K562 (cell line): Measurements from ENCODE around the gene PPM1D. TPM values are rescaled to one million over a fixed set of nuclear protein-coding genes. Genes with fewer than 3 reads are reported as not detected.

Source experiments
- ATAC-seq: fragments of 200-7000 bp; cut with Tn5 transposase; 3 replicates; pipeline ENCODE4 v1.9.1; 2020; ENCODE audit warnings: moderate library complexity
- BruUV-seq: library from RNA; stranded (reverse); fragments of 400-500 nt; replicated peaks from 2 replicates; lab custom pipeline; 2021; lab: Mats Ljungman, UMichigan
- CTCF ChIA-PET: fragments of 300-600 bp; formaldehyde crosslinking; extraction: SDS; loops from one replicate; lab custom pipeline; 2021; ENCODE audit warnings: low intra/inter-chr PET ratio; lab: Yijun Ruan, JAX
- POLR2A ChIA-PET: fragments of 300-600, 350-650 bp; sonication (Branson Sonifier 250); formaldehyde crosslinking; extraction: SDS; loops from one replicate; lab custom pipeline; 2021; ENCODE audit warnings: antibody characterized with exemption, inconsistent platforms; lab: Yijun Ruan, JAX
- DNase-seq, 4 experiments: peaks; one replicate each; pipeline versions ENCODE4 v3.0.0 to v3.0.0-alpha.2; 2011 to 2018; ENCODE audit warnings: low spot score in 3 of 4, mixed read lengths in 3 of 4; ENCODE audit errors: extremely low read depth in 1 of 4
- FAIRE-seq: peaks from 2 replicates; lab custom pipeline; 2011; peaks lifted over from hg19 to GRCh38; lab: Jason Lieb, UNC
- H2AFZ ChIP-seq: 2 replicates; pipeline ENCODE4 v1.6.0; 2011; ENCODE audit warnings: low read depth, low read length, control low read depth, inconsistent platforms
- H3K27ac ChIP-seq: fragments of 200-600 bp; 3 replicates; pipeline ENCODE4 v1.8.0; 2011; ENCODE audit warnings: low read depth, mild to moderate bottlenecking, control low read depth, inconsistent platforms, low read length, moderate library complexity, mixed read lengths; ENCODE audit errors: extremely low read depth
- H3K27me3 ChIP-seq, 2 experiments: fragments of 300-600 bp in 1 of 2; 2 replicates in 1 of 2; 3 replicates in 1 of 2; pipeline versions ENCODE4 v1.6.0 to v1.8.0; 2011; ENCODE audit warnings: inconsistent platforms in 2 of 2, low read length in 2 of 2, mild to moderate bottlenecking in 1 of 2, mixed read lengths in 1 of 2, moderate library complexity in 1 of 2; ENCODE audit not compliant: control insufficient read depth in 2 of 2, insufficient read depth in 2 of 2
- H3K36me3 ChIP-seq: fragments of 300-600 bp; 3 replicates; pipeline ENCODE4 v1.8.0; 2011; ENCODE audit warnings: mild to moderate bottlenecking, low read length, inconsistent platforms; ENCODE audit not compliant: control insufficient read depth, insufficient read depth
- H3K4me1 ChIP-seq, 2 experiments: fragments of 200-600 bp in 1 of 2; replicated peaks in 1 of 2; 2 replicates in 1 of 2; 3 replicates in 1 of 2; pipeline versions ENCODE4 v1.5.1 to v1.8.0; 2011; ENCODE audit warnings: inconsistent platforms in 2 of 2, low read length in 2 of 2, mild to moderate bottlenecking in 1 of 2, mixed read lengths in 1 of 2, moderate library complexity in 1 of 2; ENCODE audit not compliant: control insufficient read depth in 2 of 2, insufficient read depth in 2 of 2
- H3K4me2 ChIP-seq: 2 replicates; pipeline ENCODE4 v1.6.1; 2011; ENCODE audit warnings: low read length, control low read depth, inconsistent platforms, mixed read lengths; ENCODE audit not compliant: insufficient read depth
- H3K4me3 ChIP-seq: fragments of 200-600 bp; sonication (generic), shearing (Covaris generic); 2 replicates; pipeline ENCODE4 v1.5.1; 2016; ENCODE audit warnings: control low read depth, inconsistent platforms
- H3K79me2 ChIP-seq: fragments of 200-600 bp; 3 replicates; pipeline ENCODE4 v1.8.0; 2011; ENCODE audit warnings: low read length, inconsistent platforms; ENCODE audit not compliant: control insufficient read depth, insufficient read depth
- H3K9ac ChIP-seq, 2 experiments: 2 replicates each; pipeline versions ENCODE4 v1.6.0 to v1.6.1; 2011; ENCODE audit warnings: low read depth in 2 of 2, low read length in 2 of 2, control low read depth in 1 of 2, inconsistent platforms in 1 of 2, mild to moderate bottlenecking in 1 of 2, mixed read lengths in 1 of 2; ENCODE audit not compliant: insufficient read depth in 1 of 2
- H3K9me1 ChIP-seq: one replicate; pipeline ENCODE4 v1.6.0; 2011; ENCODE audit warnings: inconsistent platforms, mild to moderate bottlenecking, low read length, moderate library complexity; ENCODE audit not compliant: control insufficient read depth, insufficient read depth
- H3K9me3 ChIP-seq: replicated peaks from 2 replicates; pipeline ENCODE4 v1.5.1; 2011; ENCODE audit warnings: low read depth, low read length, inconsistent platforms; ENCODE audit not compliant: control insufficient read depth, insufficient read depth
- H4K20me1 ChIP-seq: replicated peaks from 2 replicates; pipeline ENCODE4 v1.6.1; 2011; ENCODE audit warnings: low read length, inconsistent platforms, mixed read lengths; ENCODE audit not compliant: control insufficient read depth, insufficient read depth
- RBM39 ChIP-seq: fragments of 200-400 bp; formaldehyde crosslinking; optimal IDR thresholded peaks from 2 replicates; pipeline ENCODE3; 2018; ENCODE audit warnings: low read depth, low read length
- WGBS: fragments of 100-300 bp; shearing (Covaris generic); methylation state at CpG from one replicate; pipeline ENCODE4 v1.1.6; 2016; ENCODE audit warnings: low coverage, mixed read lengths; ENCODE audit not compliant: insufficient coverage; ENCODE audit errors: missing lambda C conversion rate; 5-methylcytosine and 5-hydroxymethylcytosine counted together
- in situ Hi-C: fragments of 300-500 bp; cut with MboI; formaldehyde crosslinking; loops from 4 replicates; pipeline ENCODE4 v1.15.0; 2018; ENCODE audit warnings: inconsistent platforms, mixed read lengths
- intact Hi-C: fragments of 100-400 bp; cut with micrococcal nuclease; formaldehyde crosslinking; loops from 2 replicates; pipeline ENCODE4 v1.14.2; 2022
- polyA plus RNA-seq, 8 experiments: library from polyadenylated mRNA; depleted of rRNA in 4 of 8; stranded (reverse) in 5 of 8; unstranded in 3 of 8; fragments of >200 nt; fragmentation: Nextera tagmentation in 2 of 8; fragmentation: Illumina TruSeq in 1 of 8; extraction: Ambion mirVana in 2 of 8; extraction: Trizol in 1 of 8; gene quantifications; 2 replicates each; pipeline versions ENCODE4 v1.2.1 to v1.2.3, GENCODE V29; 2011 to 2014; ENCODE audit warnings: inconsistent platforms in 1 of 8, missing spikeins in 1 of 8
- small RNA-seq: library from RNA; depleted of rRNA; stranded (forward); fragments of <200 nt; gene quantifications from one replicate; pipeline ENCODE3, GENCODE V24; 2014
- total RNA-seq, 7 experiments: library from RNA; depleted of rRNA in 6 of 7; stranded (reverse); fragments of >200 nt in 6 of 7; fragmentation: Illumina TruSeq in 2 of 7; extraction: Trizol in 2 of 7; gene quantifications; 2 replicates each; pipeline versions ENCODE4 v1.2.1 to v1.2.3, GENCODE V29; 2011 to 2021; ENCODE audit warnings: low replicate concordance in 1 of 7
- TF ChIP-seq, protein P1 (sequence below): fragments of 250-450 bp; sonication (Bioruptor Pico); IDR thresholded peaks from 2 replicates; pipeline ENCODE4 v1.5.0; 2021; ENCODE audit warnings: mild to moderate bottlenecking, moderate library complexity
- TF ChIP-seq, protein P2 (sequence below), 3 experiments: fragments of 200-800 bp in 1 of 3; fragments of 250-450 bp in 1 of 3; fragments of 450-650 bp in 1 of 3; sonication (Bioruptor Pico) in 1 of 3; sonication (Bioruptor generic) in 1 of 3; formaldehyde crosslinking in 1 of 3; IDR thresholded peaks; 2 replicates each; pipeline versions ENCODE4 v1.6.1 to v1.8.0; 2016 to 2022; ENCODE audit warnings: mild to moderate bottlenecking in 2 of 3, missing genetic modification characterization in 2 of 3, missing compliant biosample characterization in 1 of 3, moderate library complexity in 1 of 3

PPM1D gene
- total and polyA plus RNA-seq, 9 of the 15 experiments (the other 6 are each of a cell fraction or from before 2014, with no cell fraction given): 2.1 to 19.0 (median 7.8) TPM

DNA sequence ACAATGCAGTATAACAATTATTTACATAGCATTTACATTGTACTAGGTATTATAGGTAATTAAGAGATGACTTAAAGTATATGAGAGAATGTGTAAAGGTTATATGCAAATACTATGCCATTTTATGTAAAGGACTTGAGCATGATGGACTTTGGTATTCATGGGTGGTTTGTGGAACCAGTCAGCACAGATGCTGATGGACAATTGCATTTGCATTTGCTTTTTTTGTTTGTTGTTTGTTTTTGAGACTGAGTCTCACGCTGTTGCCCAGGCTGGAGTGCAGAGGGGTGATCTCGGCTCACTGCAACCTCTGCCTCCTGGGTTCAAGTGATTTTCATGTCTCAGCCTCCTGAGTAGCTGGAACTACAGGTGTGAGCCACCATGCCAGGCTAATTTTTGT, 113.6 kb downstream of the PPM1D start:
- Histone ChIP-seq H3K27me3 (no peaks in the 10 kb centered on the region; a peak in 2 of 5 replicates), H3K4me3 (no peak overlapping the region), H3K4me1 (no peaks in the 10 kb centered on the region), H3K27ac (no peak overlapping the region), H3K9ac (no peak overlapping the region), H3K36me3 (no peaks in the 10 kb centered on the region)
- intact Hi-C loops (no loop called here), in situ Hi-C loops (no loop called here)
- FAIRE-seq (no peak), DNase-seq (no peak)
- no peak for TF ChIP-seq RBM39
- TF ChIP-seq, protein P1, sequence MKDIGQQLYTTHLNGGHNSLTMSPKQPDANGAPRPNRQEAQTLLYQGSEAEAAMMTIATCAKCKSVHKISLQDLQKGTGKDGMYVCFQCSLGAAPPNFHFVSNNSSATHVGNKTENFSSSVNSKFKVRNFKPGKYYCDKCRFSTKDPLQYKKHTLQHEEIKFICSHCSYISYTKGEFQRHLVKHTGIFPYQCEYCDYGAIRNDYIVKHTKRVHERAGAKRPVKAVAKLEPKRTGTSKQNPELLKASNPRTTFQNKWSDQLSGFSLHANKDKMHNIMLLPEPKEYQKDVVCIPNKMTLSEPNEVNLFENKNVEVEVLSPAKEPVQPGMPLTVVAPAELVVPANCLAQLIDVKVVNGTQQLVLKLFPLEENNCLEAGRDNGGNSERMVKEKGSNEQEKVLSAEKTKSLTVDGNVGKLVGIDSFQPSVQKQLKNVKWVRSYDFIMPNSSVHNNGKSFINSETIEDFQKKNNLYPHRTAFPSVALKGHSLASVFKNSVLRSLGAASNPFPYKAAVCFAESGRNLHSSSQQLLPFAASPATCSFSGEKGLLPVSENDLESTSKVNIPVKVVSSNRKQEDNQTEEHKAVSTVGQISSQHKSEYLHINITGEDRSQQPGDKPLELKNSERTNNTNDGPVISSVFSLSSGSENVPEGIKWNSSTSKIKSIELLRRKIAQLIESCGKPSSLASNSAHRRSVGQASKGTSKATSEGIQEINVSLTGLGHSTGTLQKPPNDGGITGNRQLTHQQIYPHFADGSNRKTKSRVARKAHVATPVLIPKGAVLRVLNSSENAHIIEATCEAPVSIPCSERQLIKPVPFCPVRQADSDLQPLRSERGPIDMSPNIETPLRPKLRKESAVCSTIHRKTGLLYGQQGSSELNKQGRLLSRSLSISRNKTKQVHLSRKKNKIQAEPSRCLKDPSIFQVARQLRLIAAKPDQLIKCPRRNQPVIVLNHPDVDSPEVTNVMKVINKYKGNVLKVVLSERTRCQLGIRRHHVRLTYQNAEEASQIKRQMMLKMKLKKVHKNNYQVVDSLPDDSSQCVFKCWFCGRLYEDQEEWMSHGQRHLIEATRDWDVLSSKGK (CRISPR knock-in tag): no peak
- TF ChIP-seq, protein P2, sequence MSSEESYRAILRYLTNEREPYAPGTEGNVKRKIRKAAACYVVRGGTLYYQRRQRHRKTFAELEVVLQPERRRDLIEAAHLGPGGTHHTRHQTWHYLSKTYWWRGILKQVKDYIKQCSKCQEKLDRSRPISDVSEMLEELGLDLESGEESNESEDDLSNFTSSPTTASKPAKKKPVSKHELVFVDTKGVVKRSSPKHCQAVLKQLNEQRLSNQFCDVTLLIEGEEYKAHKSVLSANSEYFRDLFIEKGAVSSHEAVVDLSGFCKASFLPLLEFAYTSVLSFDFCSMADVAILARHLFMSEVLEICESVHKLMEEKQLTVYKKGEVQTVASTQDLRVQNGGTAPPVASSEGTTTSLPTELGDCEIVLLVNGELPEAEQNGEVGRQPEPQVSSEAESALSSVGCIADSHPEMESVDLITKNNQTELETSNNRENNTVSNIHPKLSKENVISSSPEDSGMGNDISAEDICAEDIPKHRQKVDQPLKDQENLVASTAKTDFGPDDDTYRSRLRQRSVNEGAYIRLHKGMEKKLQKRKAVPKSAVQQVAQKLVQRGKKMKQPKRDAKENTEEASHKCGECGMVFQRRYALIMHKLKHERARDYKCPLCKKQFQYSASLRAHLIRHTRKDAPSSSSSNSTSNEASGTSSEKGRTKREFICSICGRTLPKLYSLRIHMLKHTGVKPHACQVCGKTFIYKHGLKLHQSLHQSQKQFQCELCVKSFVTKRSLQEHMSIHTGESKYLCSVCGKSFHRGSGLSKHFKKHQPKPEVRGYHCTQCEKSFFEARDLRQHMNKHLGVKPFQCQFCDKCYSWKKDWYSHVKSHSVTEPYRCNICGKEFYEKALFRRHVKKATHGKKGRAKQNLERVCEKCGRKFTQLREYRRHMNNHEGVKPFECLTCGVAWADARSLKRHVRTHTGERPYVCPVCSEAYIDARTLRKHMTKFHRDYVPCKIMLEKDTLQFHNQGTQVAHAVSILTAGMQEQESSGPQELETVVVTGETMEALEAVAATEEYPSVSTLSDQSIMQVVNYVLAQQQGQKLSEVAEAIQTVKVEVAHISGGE (CRISPR knock-in tag; IDR thresholded peaks at IDR 0.05): peak in 1 of 3 experiments; percentile 54; a peak in 1 of 6 replicates
- TF ChIP-seq, all 486 proteins: peak for 1
- POLR2A ChIA-PET: no interaction called here
- ATAC-seq: no peak
- H3K9me3 ChIP-seq: no peaks in the 10 kb centered on the region
- H4K20me1 ChIP-seq: no peaks in the 10 kb centered on the region
- no peak overlapping the region for H3K4me2 ChIP-seq
- no TSS peak for BruUV-seq
- H2AFZ ChIP-seq: no peak overlapping the region
- no peaks in the 10 kb centered on the region for H3K79me2 ChIP-seq
- H3K9me1 ChIP-seq: no peaks in the 10 kb centered on the region
- 0% methylated on average over 2 of the region's 2 CpGs for WGBS
- CTCF ChIA-PET: no interaction called here

Small RNAs within 50 kb of the gene (small RNA-seq; reads per million reads assigned to genes)
- gene AC011921.2: not detected
- not detected for gene RN7SL606P
- not detected for gene RNU6-623P

Other genes starting within 250 kb of the PPM1D start
- 33.6 and 36.0 TPM in 2 replicates for gene USP32, start 208.1 kb upstream of the PPM1D start, total RNA-seq (2014; rRNA removed)
- gene USP32, start 208.1 kb upstream of the PPM1D start, total RNA-seq (2014; rRNA removed; fragmentation: Illumina TruSeq; extraction: Trizol): 52.3 and 58.6 TPM in 2 replicates
- gene USP32, start 208.1 kb upstream of the PPM1D start, total RNA-seq (2015; rRNA removed; fragmentation: Illumina TruSeq; extraction: Trizol): 56.3 and 60.6 TPM in 2 replicates
- 52.4 and 57.1 TPM in 2 replicates for gene USP32, start 208.1 kb upstream of the PPM1D start, total RNA-seq (2021)
- gene USP32, start 208.1 kb upstream of the PPM1D start, polyA plus RNA-seq (2011; rRNA removed): 48.8 and 69.3 TPM in 2 replicates
- gene USP32, start 208.1 kb upstream of the PPM1D start, polyA plus RNA-seq (2014; fragmentation: Illumina TruSeq; extraction: Trizol): 41.1 and 47.1 TPM in 2 replicates
- 10 to 100 TPM; 18.0 to 19.7 TPM for gene USP32, start 208.1 kb upstream of the PPM1D start, polyA plus RNA-seq (2014; fragmentation: Nextera tagmentation; extraction: Ambion mirVana)
- 31.6 and 35.6 TPM in 2 replicates for gene USP32, start 208.1 kb upstream of the PPM1D start, polyA plus RNA-seq (2014; rRNA removed)
- not detected in 2 replicates for gene CHCT1, start 177.7 kb upstream of the PPM1D start, total RNA-seq (2014; rRNA removed)
- gene CHCT1, start 177.7 kb upstream of the PPM1D start, total RNA-seq (2014; rRNA removed; fragmentation: Illumina TruSeq; extraction: Trizol): not detected in 2 replicates
- not detected in 2 replicates for gene CHCT1, start 177.7 kb upstream of the PPM1D start, total RNA-seq (2015; rRNA removed; fragmentation: Illumina TruSeq; extraction: Trizol)
- gene CHCT1, start 177.7 kb upstream of the PPM1D start, total RNA-seq (2021): not detected in 2 replicates
- not detected in 2 replicates for gene CHCT1, start 177.7 kb upstream of the PPM1D start, polyA plus RNA-seq (2011; rRNA removed)
- not detected in 2 replicates for gene CHCT1, start 177.7 kb upstream of the PPM1D start, polyA plus RNA-seq (2014; fragmentation: Illumina TruSeq; extraction: Trizol)
- gene CHCT1, start 177.7 kb upstream of the PPM1D start, polyA plus RNA-seq (2014; fragmentation: Nextera tagmentation; extraction: Ambion mirVana): not detected
- gene CHCT1, start 177.7 kb upstream of the PPM1D start, polyA plus RNA-seq (2014; rRNA removed): not detected in 2 replicates
- 5.1 and 6.1 TPM in 2 replicates for gene APPBP2, start 74.0 kb upstream of the PPM1D start, total RNA-seq (2014; rRNA removed)
- 16.8 and 19.0 TPM in 2 replicates for gene APPBP2, start 74.0 kb upstream of the PPM1D start, total RNA-seq (2014; rRNA removed; fragmentation: Illumina TruSeq; extraction: Trizol)
- gene APPBP2, start 74.0 kb upstream of the PPM1D start, total RNA-seq (2015; rRNA removed; fragmentation: Illumina TruSeq; extraction: Trizol): 9.4 and 10.0 TPM in 2 replicates
- gene APPBP2, start 74.0 kb upstream of the PPM1D start, total RNA-seq (2021): 14.7 and 15.4 TPM in 2 replicates
- 12.6 and 15.5 TPM in 2 replicates for gene APPBP2, start 74.0 kb upstream of the PPM1D start, polyA plus RNA-seq (2011; rRNA removed)
- 5.3 and 6.9 TPM in 2 replicates for gene APPBP2, start 74.0 kb upstream of the PPM1D start, polyA plus RNA-seq (2014; fragmentation: Illumina TruSeq; extraction: Trizol)
- gene APPBP2, start 74.0 kb upstream of the PPM1D start, polyA plus RNA-seq (2014; fragmentation: Nextera tagmentation; extraction: Ambion mirVana): 1 to 10 TPM; 2.7 to 3.4 TPM
- gene APPBP2, start 74.0 kb upstream of the PPM1D start, polyA plus RNA-seq (2014; rRNA removed): 3.7 and 5.4 TPM in 2 replicates
- gene BCAS3, start 77.7 kb downstream of the PPM1D start, total RNA-seq (2014; rRNA removed): 3.6 and 5.2 TPM in 2 replicates
- 5.1 and 5.5 TPM in 2 replicates for gene BCAS3, start 77.7 kb downstream of the PPM1D start, total RNA-seq (2014; rRNA removed; fragmentation: Illumina TruSeq; extraction: Trizol)
- 3.5 and 3.6 TPM in 2 replicates for gene BCAS3, start 77.7 kb downstream of the PPM1D start, total RNA-seq (2015; rRNA removed; fragmentation: Illumina TruSeq; extraction: Trizol)
- 3.0 and 5.0 TPM in 2 replicates for gene BCAS3, start 77.7 kb downstream of the PPM1D start, total RNA-seq (2021)
- gene BCAS3, start 77.7 kb downstream of the PPM1D start, polyA plus RNA-seq (2011; rRNA removed): 5.3 and 6.3 TPM in 2 replicates
- 2.2 and 2.5 TPM in 2 replicates for gene BCAS3, start 77.7 kb downstream of the PPM1D start, polyA plus RNA-seq (2014; fragmentation: Illumina TruSeq; extraction: Trizol)
- gene BCAS3, start 77.7 kb downstream of the PPM1D start, polyA plus RNA-seq (2014; fragmentation: Nextera tagmentation; extraction: Ambion mirVana): 1 to 10 TPM; 1.9 to 2.3 TPM
- 2.2 and 3.0 TPM in 2 replicates for gene BCAS3, start 77.7 kb downstream of the PPM1D start, polyA plus RNA-seq (2014; rRNA removed)